ENCODE results near the gene ACP4.

Gene ACP4

DNA sequence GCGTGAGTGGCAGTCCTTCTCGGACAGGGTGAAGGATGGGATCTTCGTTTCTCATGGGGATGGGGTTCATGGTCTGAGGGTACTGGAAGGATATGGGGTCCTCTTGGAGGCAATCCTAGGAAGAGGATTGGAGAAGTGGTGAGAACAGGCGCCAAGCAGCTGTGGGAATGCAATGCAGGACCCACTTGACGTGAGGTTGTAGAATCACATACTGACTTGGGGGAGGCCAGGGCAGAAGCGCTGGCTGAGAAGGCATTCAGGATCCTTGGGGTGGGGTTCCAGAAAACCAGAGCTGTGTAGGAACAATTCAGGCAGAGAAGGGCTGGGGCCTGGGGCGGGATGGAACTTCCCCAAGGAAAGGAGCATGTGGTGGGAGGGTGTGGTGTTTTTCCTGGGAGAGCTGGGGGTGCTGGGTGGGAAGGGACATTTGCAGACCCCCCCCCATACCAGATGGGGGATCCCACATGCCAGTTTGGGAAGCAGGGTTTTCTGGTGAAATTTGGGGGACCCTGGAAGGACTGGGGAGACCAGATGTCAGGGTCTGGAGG, 32.5 kb downstream of the ACP4 start:
- DNase-seq (ENCODE audit: low read depth) = no peak

DNA sequence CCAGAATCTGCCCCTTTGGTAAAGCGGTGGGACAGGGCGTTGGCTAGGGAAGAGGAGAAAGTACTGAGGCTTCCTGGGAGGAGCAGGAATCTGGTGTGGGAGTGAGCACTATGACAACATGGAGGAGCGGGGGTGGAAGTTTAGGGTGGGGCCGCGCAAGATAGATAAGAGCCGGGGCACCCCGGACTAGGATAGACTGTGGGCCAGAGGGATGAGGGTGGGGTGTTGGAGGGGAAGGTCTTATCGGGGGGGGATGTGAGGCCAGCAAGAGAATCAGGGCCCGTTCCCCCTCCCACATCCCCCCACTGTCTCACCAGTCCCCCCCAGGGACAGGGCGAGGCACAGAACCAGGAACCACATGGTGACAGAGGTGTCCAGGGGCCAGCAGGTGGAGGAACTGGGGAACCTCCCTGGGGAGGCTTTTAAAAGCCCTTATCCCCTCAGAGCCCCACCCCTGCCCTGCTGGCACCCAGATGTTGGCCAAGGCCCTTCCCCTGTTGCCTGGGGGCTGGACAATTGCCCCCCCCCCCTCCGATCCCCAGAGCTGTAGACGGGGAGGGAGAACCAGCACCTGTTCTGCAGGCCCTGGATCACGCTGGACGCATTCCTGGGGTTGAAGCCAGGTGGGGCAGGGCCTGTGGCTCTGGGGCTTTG, 33.3 kb downstream of the ACP4 start, which contains the start of gene KLK1:
TSS of gene KLK1 (minus strand) at position 399 of the 654 bp plus-strand sequence. CDS start at position 360, 39 bp downstream.
- no peak for DNase-seq (ENCODE audit: low read depth)

DNA sequence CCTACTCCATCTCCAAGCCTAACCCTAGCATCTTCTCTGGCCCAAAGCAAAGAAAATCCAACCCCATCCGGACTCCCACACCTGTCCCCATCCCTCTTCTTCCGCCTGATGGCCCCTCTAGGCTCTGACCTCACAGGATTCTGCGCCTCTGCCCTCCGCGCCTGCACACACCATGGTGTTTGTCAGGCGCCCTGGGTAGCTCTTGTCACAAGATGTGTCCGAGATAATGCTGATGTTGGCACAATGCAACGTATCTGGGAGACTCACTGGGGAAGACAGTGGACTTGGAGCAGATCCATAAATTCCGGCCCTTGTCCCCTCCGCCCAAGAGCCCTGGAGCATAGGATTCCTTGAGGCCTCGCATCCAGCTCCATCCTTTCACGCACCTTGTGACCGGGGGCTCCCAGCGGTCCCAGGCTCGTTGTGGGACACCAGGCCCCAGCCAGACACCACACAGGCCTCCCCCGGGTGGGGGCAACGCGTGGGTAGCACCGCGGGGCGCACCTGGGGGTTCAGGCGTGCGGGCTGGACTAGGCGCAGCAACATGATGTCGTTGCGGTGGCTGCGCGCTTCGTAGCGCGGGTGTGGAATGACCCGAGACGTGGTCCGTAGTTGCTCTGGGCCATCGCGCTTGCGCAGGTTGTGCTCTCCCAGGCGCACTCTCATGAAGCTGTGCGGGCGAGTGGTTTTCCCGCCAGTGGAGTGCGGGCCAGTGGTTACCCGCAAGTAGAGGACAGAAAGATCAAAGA, 36.5 kb downstream of the ACP4 start:
- DNase-seq (ENCODE audit: low read depth) = no peak

DNA sequence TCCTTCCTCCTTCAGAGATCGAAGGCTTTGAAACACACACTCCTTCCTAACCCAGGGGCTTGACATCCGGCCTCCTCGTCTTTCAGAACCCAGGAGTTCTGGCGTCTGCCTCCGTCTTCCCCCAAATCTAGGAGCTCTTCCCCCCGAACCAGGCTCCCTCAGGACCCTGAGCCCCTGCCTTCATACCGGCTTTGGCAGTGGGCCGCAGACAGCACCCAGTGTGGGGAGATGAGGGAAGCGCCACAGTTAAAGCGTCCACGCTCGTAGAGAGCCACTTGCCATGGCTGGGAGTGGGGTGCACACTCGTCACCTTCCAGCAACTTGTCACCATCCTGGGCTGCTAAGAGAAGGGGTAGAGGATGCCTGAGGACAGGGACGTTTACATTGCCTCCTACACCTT, 37.3 kb downstream of the ACP4 start:
- DNase-seq (ENCODE audit: low read depth) = no peak

DNA sequence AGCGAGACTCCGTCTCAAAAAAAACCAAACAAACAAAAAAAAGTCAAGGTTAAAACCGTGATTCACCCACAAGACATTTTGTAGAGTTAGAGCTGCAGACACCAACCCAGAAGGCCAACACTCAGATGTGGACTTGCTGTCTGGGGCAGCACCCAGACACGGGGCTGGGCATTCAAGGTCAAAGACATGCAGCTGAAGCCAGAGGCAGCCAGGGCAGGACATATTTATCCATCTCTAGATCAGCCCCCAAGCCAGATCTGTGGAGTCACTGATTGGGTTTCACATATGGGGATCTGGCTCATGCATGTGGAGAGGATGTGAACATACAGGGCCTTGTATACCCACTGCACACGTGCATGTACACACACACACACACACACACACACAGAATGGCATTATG, 39.6 kb downstream of the ACP4 start:
- no peak for DNase-seq (ENCODE audit: low read depth)

DNA sequence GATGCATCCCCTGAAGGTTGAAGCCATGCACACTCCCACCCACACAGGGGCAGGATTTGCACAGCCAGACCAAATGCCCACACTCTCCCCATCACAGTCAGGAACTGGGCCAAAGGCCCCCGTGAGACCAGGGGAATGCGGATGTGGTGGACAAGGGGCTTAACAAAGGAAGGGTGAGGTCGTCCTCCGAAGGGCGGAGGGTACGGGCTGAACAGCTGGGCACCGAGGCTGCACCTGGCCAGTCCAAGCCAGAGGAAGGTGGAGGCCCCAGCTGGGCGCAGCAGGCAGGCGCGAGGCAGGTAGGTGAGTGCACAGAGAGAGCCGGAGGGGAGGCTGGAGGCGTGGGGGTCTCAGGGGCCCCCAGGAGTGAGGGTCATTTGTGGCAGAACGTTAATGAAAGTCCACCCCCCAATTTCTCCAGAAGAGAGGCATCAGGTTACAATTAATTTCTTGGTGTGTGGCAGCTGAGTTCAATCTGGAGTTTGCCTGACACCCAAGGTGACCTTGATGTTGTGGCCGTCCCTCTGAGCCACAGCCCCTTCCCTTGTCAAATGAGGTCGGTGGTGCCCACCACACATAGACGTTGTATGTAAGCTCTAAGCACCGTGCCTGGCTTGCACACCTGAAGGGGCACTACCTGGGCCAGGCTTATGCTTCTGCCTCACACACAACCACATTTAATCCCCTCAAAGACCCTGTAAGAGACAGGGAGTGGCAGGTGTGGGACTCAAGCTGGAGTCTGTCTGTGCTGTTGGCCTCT, 40.2 kb downstream of the ACP4 start:
- DNase-seq (ENCODE audit: low read depth) = no peak

DNA sequence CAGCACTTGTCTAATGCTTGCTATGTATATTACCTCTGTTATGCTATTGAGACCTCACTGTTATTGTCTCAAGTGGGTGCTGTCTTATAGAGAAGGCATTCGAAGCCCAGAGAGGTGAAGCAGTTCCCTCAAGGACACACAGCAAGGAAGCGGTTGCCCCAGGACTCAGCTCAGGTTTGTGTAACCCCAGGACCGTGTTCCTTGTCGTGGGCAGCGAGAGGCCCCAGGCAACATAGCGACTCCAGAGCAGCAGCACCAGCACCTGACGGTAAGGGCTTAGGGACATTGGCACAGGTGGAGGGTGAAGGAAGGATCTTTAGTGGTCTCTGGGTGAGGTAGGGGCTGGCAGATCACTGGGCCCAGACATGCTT, 40.8 kb downstream of the ACP4 start:
- no peak for DNase-seq (ENCODE audit: low read depth)

DNA sequence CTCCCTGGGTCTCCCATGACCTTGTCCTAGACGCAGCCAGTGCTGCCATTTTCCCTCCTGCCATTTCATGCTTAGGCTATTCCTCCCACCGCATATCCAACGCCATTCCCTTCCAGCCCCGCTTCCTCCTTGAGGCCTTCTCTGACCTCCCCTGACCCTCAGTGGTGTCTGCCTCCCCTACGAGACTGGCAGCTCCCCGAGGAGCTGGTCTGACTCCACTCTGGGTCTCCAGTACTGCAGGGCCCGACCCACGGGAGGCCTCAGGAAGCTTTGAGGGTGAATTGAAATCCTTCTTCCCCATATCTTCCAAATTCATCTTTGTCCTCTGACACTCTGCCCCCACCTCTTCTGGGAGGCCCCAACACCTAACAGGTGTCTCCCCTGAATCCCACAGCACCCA, 42.5 kb downstream of the ACP4 start:
- DNase-seq (ENCODE audit: low read depth) = no peak

DNA sequence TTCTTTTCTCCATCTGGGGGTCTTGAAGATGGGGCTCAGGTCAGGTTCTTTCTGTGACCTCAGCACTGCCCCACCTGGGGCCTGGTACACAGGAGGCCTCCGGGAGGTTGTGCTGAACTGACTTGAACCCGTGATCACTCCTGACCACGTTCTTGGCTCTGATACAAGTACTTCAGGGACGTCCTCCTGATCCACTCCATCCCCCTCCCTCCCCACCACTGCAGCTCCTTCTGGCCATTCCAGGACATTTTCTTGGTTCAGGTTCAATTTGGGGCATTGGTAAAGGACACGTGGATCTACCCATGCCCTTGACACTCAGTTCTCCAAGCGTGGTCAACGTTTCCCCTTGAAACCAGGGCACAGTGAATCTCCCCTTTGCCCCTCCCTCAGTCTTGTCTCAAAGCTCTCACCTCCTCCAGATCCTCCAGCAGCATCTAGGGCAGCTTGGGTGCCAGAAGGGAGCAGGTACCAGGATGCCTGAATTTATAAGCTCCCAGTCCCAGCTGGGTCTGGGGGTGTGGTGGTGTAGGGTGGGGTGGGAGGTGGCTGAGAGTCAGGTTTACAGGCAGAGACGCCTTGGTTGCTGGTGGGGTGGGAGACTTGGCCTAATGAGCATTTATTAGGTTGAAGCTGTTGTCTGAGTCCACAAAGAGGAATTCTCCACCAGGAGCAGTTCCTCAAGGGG, 43.0 kb downstream of the ACP4 start, which contains the start of gene KLK15:
TSS of gene KLK15 (minus strand) at position 458 of the 685 bp plus-strand sequence. CDS start 2,082 bp downstream, outside the sequence.
- DNase-seq (ENCODE audit: low read depth) = no peak

DNA sequence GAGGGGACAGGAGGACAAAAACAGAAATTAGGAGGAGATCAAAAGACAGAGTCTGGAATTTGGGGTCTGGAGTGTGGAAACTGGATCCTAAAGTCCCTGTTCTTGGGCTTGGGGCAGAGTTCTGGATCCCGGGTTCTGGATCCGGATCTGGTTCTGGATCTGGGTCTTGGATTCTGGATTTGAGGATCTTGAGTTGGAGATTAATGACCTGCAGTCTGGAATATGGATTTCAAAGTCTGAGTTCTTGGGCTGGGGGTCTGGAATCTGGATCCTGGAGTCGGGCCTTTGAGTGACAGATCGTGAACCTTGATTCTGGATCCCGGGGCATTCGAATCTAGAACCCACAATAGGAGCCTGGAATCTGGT, 43.6 kb downstream of the ACP4 start:
- no peak for DNase-seq (ENCODE audit: low read depth)

DNA sequence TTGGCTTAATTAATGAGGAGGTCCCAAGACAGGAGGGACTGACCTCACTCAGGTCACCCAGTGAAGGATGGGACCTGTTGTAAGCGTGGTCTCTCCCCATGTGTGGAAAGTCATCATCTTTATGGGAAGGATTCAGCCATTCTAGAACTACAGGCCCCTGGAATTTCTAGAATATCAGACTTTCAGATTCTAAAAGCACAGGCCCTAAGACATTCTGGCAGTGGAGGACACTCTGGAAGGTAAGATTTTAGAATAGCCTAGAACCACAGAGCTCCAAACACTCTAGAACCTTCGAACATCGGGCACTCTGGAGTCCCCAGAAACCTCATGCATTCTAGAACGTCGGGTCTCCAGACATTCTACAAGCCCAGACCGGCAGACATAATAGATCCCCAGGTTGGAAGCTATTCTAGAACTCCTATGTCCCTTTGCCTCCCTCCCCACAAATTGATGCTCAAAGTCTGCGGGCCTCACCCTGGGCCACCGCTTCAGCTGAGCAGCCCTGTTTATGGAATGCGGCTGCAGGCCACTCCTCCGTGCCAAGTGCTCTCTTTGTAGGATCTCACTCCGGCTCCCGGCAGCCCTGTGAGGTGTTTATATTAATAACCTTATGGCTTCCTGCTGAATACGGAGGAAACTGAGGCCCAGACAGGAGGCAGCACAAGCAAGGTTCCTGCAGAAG, 45.0 kb downstream of the ACP4 start:
- DNase-seq (ENCODE audit: low read depth) = no peak

DNA sequence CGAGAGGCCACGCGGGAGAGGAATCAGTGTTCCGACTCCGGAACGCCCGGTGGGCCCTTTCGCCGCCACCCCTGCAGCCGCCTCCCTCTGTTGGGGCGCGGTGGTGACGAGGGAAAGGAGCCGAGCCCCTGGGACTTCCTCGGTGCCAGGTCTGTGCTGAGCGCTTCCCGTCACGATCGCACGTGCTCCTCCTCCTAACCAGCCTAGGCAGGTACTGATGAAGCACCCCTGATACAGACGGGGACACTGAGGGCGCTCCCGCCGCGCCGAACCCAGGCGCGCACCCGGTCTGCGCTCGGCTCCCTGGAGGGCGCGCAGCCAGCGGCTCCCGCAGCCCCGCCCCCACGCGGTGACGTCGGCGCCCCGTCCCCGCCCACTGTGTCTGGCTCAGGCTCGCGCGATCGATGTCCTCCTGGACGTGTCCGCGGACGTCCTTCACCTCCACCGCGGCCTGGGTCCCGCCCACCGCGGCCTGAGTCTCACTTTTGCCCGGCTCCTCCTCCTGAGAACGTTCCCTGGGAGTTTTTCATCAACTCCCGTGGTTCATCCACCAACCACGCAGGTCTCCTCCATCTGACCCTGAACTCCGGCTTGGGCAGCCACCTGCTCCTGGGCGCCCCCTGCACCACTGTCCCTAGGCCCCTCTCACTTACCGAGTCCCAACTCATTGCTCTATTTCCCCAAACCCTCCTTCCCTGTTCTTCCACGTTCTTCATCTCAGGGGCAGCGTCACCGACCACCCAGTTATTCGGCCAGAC, 45.7 kb downstream of the ACP4 start:
- DNase-seq (ENCODE audit: low read depth) = peak; percentile 36

DNA sequence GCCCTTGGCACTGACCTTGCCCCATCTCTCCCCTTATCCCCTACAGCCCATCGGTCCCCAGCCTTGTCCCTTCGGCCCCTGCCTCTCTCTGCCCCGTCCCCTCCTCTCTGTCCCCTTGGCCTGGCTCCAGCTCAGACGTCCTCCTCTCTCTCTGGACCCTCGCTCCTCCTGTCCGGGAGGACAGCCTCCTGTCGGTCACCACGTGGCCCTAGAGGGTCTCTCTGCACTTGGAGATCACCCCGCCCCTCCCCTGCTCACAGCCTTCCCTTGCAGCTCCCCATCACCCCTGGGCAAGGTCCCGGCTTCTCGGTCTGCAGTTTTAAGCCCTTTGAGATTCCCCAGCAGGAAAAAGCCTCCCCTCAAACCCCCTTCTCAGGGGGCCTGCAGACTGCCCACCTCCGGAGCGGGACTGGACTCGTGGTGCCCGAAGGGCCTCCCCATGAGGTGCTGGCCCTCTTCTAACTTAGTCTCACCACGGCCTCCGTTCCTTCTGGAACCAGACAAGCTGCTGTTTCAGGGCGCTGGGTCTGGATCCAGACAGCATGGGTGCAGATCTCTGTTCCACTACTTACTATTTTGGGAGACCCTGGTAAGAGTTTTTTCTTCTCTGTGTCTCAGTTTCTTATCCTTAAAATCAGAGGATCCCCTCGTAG, 46.5 kb downstream of the ACP4 start:
- DNase-seq (ENCODE audit: low read depth) = no peak

DNA sequence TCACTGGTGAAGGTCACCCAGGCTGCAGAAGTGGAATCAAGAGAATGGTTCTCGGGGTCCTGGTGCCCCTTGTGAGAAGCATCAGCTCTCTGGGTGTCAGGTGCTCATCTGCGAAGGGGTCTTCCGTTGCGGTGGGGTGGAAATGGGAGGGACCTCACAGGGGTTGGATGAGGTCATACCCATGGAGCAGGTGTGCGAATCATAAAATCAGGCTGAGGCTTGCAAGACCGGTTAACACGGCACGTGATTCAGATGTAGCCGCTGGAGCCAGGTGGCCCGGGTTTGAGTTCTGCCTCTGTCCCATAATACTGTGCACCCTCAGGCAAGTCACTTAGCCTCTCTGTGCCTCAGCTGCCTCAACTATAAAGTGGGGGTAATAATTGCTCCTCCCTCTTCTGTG, 47.1 kb downstream of the ACP4 start:
- DNase-seq (ENCODE audit: low read depth) = no peak

DNA sequence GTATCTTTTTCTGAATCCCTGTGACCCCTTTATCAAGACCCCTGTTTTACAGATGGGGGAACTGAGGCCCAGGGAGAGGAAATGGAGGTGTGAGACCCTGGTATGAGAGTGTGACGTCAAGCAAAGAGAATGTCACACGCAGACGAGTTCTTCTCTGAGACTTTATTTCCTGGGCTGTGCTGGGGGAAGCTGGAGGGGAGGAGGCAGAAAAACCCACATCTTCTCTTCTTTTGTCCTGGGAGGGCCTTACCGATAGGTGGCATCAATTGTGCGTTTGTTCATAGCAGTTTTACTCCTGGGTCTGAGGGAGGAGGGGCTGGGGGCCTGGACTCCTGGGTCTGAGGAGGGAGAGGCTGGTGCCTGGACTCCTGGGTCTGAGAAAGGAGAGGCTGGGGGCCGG, 48.0 kb downstream of the ACP4 start:
- no peak for DNase-seq (ENCODE audit: low read depth)

DNA sequence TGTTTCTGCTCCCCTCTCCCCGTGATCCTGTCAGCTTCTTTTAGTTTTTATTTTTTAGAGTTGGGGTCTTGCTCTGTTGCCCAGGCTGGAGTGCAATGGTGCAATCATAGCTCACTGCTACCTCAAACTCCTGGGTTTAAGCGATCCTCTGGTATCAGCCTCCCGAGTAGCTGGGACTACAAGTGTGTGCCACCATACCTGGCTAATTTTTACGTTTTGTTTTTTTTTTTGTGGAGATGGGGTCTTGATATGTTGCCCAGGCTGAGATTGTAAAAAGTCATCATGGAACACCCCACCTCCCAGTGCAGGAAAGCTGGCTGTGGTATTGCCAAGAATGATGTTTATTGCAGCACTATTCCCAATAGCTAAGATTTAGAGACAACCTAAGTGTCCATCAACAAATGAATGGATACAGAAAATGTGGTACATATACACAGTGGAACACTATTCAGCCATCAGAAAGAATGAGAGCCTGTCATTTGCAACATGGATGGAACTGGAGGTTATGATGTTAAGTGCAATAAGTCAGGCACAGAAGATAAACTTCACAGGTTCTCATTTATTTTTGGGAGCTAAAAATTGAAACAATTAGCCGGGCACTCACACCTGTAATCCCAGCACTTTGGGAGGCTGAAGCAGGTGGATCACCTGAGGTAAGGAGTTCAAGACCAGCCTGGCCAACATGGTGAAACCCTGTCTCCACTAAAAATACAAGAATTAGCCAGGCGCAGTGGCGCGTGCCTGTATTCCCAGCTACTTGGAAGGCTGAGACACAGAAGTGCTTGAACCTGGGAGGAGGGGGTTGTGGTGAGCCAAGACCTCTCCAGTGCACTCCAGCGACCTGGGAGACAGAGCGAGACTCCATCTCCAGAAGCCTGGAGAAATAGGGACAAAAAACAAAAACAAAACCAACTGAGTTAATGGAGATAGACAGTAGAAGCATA, 49.8 kb downstream of the ACP4 start:
- no peak for DNase-seq (ENCODE audit: low read depth)

DNA sequence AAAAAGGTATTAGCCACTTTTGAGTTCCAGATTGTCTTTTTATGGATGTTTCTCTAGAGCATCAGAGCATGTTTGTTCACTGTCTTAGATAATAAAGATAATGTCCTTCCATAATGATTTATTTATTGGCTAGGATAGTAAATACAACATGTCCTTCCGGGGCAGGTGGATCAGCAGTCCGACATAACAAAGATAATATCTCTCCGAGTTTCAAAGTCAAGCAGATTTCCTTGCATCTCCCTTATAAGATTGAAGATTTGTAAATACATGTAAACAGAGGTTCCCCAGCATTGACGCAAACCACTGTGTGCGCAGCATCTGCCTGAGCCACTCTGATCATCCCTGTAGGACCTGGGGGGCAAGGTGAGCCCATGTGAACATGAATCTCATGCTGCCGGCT, 51.9 kb downstream of the ACP4 start:
- DNase-seq (ENCODE audit: low read depth) = no peak

DNA sequence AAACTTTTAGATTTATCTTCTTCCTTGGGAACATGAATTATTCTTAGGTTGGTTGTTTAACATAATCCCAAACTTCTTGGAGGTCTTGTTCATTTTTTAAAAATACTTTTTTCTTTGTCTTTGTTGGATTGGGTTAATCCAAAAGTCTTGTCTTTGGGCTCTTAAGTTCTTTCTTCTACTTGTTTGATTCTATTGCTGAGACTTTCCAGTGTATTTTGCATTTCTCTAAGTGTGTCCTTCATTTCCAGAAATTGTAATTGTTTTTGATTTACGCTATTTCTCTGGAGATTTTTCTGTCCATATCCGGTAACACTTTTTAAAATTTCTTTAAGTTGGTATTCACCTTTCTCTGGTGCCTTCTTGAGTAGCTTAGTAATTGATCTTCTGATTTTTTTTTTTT, 53.0 kb downstream of the ACP4 start:
- no peak for DNase-seq (ENCODE audit: low read depth)

DNA sequence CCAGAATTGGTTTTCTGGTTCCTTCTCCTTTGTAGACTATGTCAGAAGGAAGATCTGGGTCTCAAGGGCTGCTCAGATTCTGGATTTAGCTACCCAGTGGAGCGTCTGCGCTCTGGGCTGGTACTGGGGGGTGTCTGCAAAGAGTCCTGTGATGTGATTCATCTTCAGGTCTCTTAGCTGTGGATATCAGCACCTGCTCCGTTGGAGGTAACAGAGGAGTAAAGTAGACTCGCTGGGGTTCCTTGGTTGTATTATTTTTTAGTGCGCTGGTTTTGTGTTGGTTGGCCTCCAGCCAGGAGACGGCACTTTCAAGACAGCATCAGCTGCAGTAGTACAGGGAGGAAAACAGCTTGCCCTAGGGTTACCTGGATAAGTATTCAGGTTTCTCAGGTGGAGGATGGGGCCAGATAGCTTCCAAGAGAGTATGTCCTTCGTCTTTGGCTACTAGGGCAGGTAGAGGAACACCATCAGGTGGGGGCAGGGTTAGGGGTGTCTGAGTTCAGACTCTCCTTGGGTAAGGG, 53.5 kb downstream of the ACP4 start:
- DNase-seq (ENCODE audit: low read depth) = no peak
